ENCODE measurements around the gene ARL5A.

DNA sequence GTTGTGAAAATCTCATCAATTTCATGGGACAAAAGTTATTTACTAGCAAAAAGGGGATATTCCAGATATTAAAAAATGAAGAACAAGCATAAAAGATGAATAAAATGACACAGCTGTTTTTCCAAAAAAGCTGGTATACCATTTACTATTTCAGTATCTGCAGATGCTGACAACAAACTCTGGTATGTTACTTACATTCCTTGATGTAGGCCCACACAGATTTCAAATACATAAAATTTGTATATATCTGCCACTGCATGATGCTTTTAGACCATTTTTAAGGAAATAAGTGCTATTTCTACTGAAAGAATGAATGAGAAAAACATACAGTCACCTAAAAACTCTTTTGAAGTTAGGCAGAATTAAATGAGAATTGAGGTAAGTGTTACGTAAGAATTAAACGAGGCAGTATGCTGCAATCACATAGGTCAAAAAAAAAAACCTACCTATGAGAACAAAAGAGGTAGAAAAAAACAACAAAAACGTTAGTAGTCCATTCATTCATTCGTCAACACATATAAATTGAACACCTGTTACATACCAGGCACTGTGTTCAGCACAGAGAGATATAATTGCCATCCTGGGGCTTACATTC, 32.5 kb downstream of the ARL5A start:
- TF ChIP-seq, protein P1, sequence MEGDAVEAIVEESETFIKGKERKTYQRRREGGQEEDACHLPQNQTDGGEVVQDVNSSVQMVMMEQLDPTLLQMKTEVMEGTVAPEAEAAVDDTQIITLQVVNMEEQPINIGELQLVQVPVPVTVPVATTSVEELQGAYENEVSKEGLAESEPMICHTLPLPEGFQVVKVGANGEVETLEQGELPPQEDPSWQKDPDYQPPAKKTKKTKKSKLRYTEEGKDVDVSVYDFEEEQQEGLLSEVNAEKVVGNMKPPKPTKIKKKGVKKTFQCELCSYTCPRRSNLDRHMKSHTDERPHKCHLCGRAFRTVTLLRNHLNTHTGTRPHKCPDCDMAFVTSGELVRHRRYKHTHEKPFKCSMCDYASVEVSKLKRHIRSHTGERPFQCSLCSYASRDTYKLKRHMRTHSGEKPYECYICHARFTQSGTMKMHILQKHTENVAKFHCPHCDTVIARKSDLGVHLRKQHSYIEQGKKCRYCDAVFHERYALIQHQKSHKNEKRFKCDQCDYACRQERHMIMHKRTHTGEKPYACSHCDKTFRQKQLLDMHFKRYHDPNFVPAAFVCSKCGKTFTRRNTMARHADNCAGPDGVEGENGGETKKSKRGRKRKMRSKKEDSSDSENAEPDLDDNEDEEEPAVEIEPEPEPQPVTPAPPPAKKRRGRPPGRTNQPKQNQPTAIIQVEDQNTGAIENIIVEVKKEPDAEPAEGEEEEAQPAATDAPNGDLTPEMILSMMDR (IDR thresholded peaks at IDR 0.05): no peak
- TF ChIP-seq POLR2A (IDR thresholded peaks at IDR 0.05): no peak

All from ovary (tissue), 3 donors.